Measurements from ENCODE around the gene RTRAF. TPM values are rescaled to one million over a fixed set of nuclear protein-coding genes. Genes with fewer than 3 reads are reported as not detected.

The RTRAF gene
- total and polyA plus RNA-seq, 2 donors (not counting 1 experiment from before 2014, with no cell fraction given): 147 to 222 TPM

GRCh38 chr14:52002542-52002941 is 13.2 kb downstream of the RTRAF start:
- H3K27me3 ChIP-seq (ENCODE audit: control insufficient read depth, insufficient read depth, low read length): no peaks in the 10 kb centered on the region
- H3K9me3 ChIP-seq (ENCODE audit: control insufficient read depth, insufficient read depth, low read depth, low read length): no peaks in the 10 kb centered on the region
- H3K4me3 ChIP-seq (replicated peaks in 1 of 4; ENCODE audit: control extremely low read depth in 1 of 4, insufficient read depth in 1 of 4, low read depth in 3 of 4, low read length in 4 of 4): no peak overlapping the region
- no peak overlapping the region for H3K4me2 ChIP-seq (ENCODE audit: extremely low read depth, insufficient read depth, low read length)
- H3K4me1 ChIP-seq (ENCODE audit: control insufficient read depth, extremely low read depth, insufficient read depth, low read length): peaks cover 13% of the 10 kb centered on the region
- H3K36me3 ChIP-seq (ENCODE audit: control insufficient read depth, insufficient read depth, low read length): peaks cover 29% of the 10 kb centered on the region
- no peak for DNase-seq (ENCODE audit: low read depth in 2 of 2)
- H4K20me1 ChIP-seq (ENCODE audit: control insufficient read depth, extremely low read depth, insufficient read depth, low read length): no peaks in the 10 kb centered on the region
- H2AFZ ChIP-seq (ENCODE audit: low read length): no peak overlapping the region
- H3K9ac ChIP-seq (ENCODE audit: insufficient read depth, low read length): no peak overlapping the region
- H3K27ac ChIP-seq (ENCODE audit: insufficient read depth, low read length): no peak overlapping the region
- peaks cover 4% of the 10 kb centered on the region for H3K79me2 ChIP-seq (ENCODE audit: control insufficient read depth, insufficient read depth, low read length)
- no peak for TF ChIP-seq CTCF (conservative IDR thresholded peaks at IDR 0.05 in 1 of 2, IDR thresholded peaks at IDR 0.05 in 1 of 2; ENCODE audit: low read depth in 1 of 2, low read length in 2 of 2)
- no peak for TF ChIP-seq EZH2 (IDR thresholded peaks at IDR 0.05; ENCODE audit: low read length, missing control alignments)

GRCh38 chr14:52003324-52003723 is 14.0 kb downstream of the RTRAF start:
- no peak overlapping the region for H3K4me2 ChIP-seq (ENCODE audit: extremely low read depth, insufficient read depth, low read length)
- DNase-seq (ENCODE audit: low read depth in 2 of 2): peak; percentile 53 to 86

GRCh38 chr14:52005625-52006024 is 16.3 kb downstream of the RTRAF start:
- Histone ChIP-seq H3K36me3 (ENCODE audit: control insufficient read depth, insufficient read depth, low read length) (peaks cover 36% of the 10 kb centered on the region), H3K4me2 (ENCODE audit: extremely low read depth, insufficient read depth, low read length) (no peak overlapping the region), H3K4me3 (replicated peaks in 1 of 4; ENCODE audit: control extremely low read depth in 1 of 4, insufficient read depth in 1 of 4, low read depth in 3 of 4, low read length in 4 of 4) (no peak overlapping the region), H4K20me1 (ENCODE audit: control insufficient read depth, extremely low read depth, insufficient read depth, low read length) (no peaks in the 10 kb centered on the region), H3K4me1 (ENCODE audit: control insufficient read depth, extremely low read depth, insufficient read depth, low read length) (peaks cover 4% of the 10 kb centered on the region), H3K27me3 (ENCODE audit: control insufficient read depth, insufficient read depth, low read length) (no peaks in the 10 kb centered on the region), H3K9ac (ENCODE audit: insufficient read depth, low read length) (no peak overlapping the region), H3K27ac (ENCODE audit: insufficient read depth, low read length) (no peak overlapping the region), H3K79me2 (ENCODE audit: control insufficient read depth, insufficient read depth, low read length) (peaks cover 8% of the 10 kb centered on the region), H3K9me3 (ENCODE audit: control insufficient read depth, insufficient read depth, low read depth, low read length) (no peaks in the 10 kb centered on the region), H2AFZ (ENCODE audit: low read length) (no peak overlapping the region)
- no peak for DNase-seq (ENCODE audit: low read depth in 2 of 2)
- TF ChIP-seq EZH2 (IDR thresholded peaks at IDR 0.05; ENCODE audit: low read length, missing control alignments) (no peak), CTCF (conservative IDR thresholded peaks at IDR 0.05 in 1 of 2, IDR thresholded peaks at IDR 0.05 in 1 of 2; ENCODE audit: low read depth in 1 of 2, low read length in 2 of 2) (no peak)

More at GRCh38 chr14:52003324-52003723, 14.0 kb downstream of the RTRAF start:
- Histone ChIP-seq H3K27ac (ENCODE audit: insufficient read depth, low read length) (no peak overlapping the region), H3K79me2 (ENCODE audit: control insufficient read depth, insufficient read depth, low read length) (peaks cover 4% of the 10 kb centered on the region), H3K9ac (ENCODE audit: insufficient read depth, low read length) (no peak overlapping the region), H3K4me1 (ENCODE audit: control insufficient read depth, extremely low read depth, insufficient read depth, low read length) (peaks cover 13% of the 10 kb centered on the region), H3K27me3 (ENCODE audit: control insufficient read depth, insufficient read depth, low read length) (no peaks in the 10 kb centered on the region), H4K20me1 (ENCODE audit: control insufficient read depth, extremely low read depth, insufficient read depth, low read length) (no peaks in the 10 kb centered on the region), H3K4me3 (replicated peaks in 1 of 4; ENCODE audit: control extremely low read depth in 1 of 4, insufficient read depth in 1 of 4, low read depth in 3 of 4, low read length in 4 of 4) (no peak overlapping the region), H3K9me3 (ENCODE audit: control insufficient read depth, insufficient read depth, low read depth, low read length) (no peaks in the 10 kb centered on the region), H2AFZ (ENCODE audit: low read length) (no peak overlapping the region), H3K36me3 (ENCODE audit: control insufficient read depth, insufficient read depth, low read length) (peaks cover 34% of the 10 kb centered on the region)
- TF ChIP-seq EZH2 (IDR thresholded peaks at IDR 0.05; ENCODE audit: low read length, missing control alignments) (no peak), CTCF (conservative IDR thresholded peaks at IDR 0.05 in 1 of 2, IDR thresholded peaks at IDR 0.05 in 1 of 2; ENCODE audit: low read depth in 1 of 2, low read length in 2 of 2) (no peak)

Data from fibroblast of lung (primary cell).